ENCODE results near the gene PCP4. TPM values are rescaled to one million over a fixed set of nuclear protein-coding genes. Genes with fewer than 3 reads are reported as not detected.

Gene PCP4
- total and polyA plus RNA-seq, 9 of the 15 experiments (the other 6 are each of a cell fraction or from before 2014, with no cell fraction given): not detected

- Histone ChIP-seq H3K27ac (ENCODE audit: extremely low read depth, low read depth, low read length) (no peak overlapping the region), H2AFZ (ENCODE audit: low read depth, low read length) (no peak overlapping the region), H3K4me1 (replicated peaks in 1 of 2; ENCODE audit: control insufficient read depth in 2 of 2, insufficient read depth in 2 of 2, low read length in 2 of 2) (no peaks in the 10 kb centered on the region), H3K36me3 (ENCODE audit: control insufficient read depth, insufficient read depth, low read length) (no peaks in the 10 kb centered on the region), H3K9me1 (ENCODE audit: control insufficient read depth, insufficient read depth, low read length) (no peaks in the 10 kb centered on the region), H3K27me3 (ENCODE audit: control insufficient read depth in 2 of 2, insufficient read depth in 2 of 2, low read length in 2 of 2) (no peaks in the 10 kb centered on the region), H3K9ac (ENCODE audit: insufficient read depth in 1 of 2, low read depth in 2 of 2, low read length in 2 of 2) (no peak overlapping the region), H3K79me2 (ENCODE audit: control insufficient read depth, insufficient read depth, low read length) (no peaks in the 10 kb centered on the region), H3K4me2 (ENCODE audit: insufficient read depth, low read length) (no peak overlapping the region), H3K4me3 (no peak overlapping the region), H3K9me3 (replicated peaks; ENCODE audit: control insufficient read depth, insufficient read depth, low read depth, low read length) (no peaks in the 10 kb centered on the region), H4K20me1 (replicated peaks; ENCODE audit: control insufficient read depth, insufficient read depth, low read length) (no peaks in the 10 kb centered on the region)
- no peak for DNase-seq (ENCODE audit: extremely low read depth in 1 of 4, low spot score in 3 of 4)
- WGBS (ENCODE audit: insufficient coverage, low coverage, missing lambda C conversion rate): 0% methylated on average over 2 of the region's 2 CpGs
- FAIRE-seq: no peak
- TF ChIP-seq, protein P1, sequence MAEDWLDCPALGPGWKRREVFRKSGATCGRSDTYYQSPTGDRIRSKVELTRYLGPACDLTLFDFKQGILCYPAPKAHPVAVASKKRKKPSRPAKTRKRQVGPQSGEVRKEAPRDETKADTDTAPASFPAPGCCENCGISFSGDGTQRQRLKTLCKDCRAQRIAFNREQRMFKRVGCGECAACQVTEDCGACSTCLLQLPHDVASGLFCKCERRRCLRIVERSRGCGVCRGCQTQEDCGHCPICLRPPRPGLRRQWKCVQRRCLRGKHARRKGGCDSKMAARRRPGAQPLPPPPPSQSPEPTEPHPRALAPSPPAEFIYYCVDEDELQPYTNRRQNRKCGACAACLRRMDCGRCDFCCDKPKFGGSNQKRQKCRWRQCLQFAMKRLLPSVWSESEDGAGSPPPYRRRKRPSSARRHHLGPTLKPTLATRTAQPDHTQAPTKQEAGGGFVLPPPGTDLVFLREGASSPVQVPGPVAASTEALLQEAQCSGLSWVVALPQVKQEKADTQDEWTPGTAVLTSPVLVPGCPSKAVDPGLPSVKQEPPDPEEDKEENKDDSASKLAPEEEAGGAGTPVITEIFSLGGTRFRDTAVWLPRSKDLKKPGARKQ (CRISPR knock-in tag; IDR thresholded peaks at IDR 0.05): no peak
- TF ChIP-seq SMARCE1 (IDR thresholded peaks at IDR 0.05): no peak
- TF ChIP-seq ZNF324 (CRISPR knock-in tag; IDR thresholded peaks at IDR 0.05): no peak
- TF ChIP-seq CREBBP (IDR thresholded peaks at IDR 0.05; ENCODE audit: low read depth, low read length): no peak
- POLR2A ChIA-PET: no interaction called here
- CTCF ChIA-PET (ENCODE audit: low intra/inter-chr PET ratio): no interaction called here
- ATAC-seq: no peak
- BruUV-seq (replicated peaks): no TSS peak
- in situ Hi-C loops (cut with MboI) (no loop called here), intact Hi-C loops (cut with micrococcal nuclease) (no loop called here)
These were observed 100.8 kb downstream of the PCP4 start for GRCh38 chr21:39968010-39968409.

- DNase-seq (ENCODE audit: extremely low read depth in 1 of 4, low spot score in 3 of 4): no peak
- no TSS peak for BruUV-seq (replicated peaks)
- no peak for TF ChIP-seq ASH1L (IDR thresholded peaks at IDR 0.05; ENCODE audit: borderline replicate concordance, low read depth, partially characterized antibody)
- TF ChIP-seq ZBTB12 (CRISPR knock-in tag; IDR thresholded peaks at IDR 0.05): no peak
- no peak overlapping the region for H3K27ac ChIP-seq (ENCODE audit: extremely low read depth, low read depth, low read length)
- no peak overlapping the region for H3K4me3 ChIP-seq
- no peak overlapping the region for H3K9ac ChIP-seq (ENCODE audit: insufficient read depth in 1 of 2, low read depth in 2 of 2, low read length in 2 of 2)
- no peak for FAIRE-seq
- no peaks in the 10 kb centered on the region for H3K9me3 ChIP-seq (replicated peaks; ENCODE audit: control insufficient read depth, insufficient read depth, low read depth, low read length)
- in situ Hi-C loops (cut with MboI): no loop called here
- no peak for ATAC-seq
- H3K27me3 ChIP-seq (ENCODE audit: control insufficient read depth in 2 of 2, insufficient read depth in 2 of 2, low read length in 2 of 2): no peaks in the 10 kb centered on the region
- no peaks in the 10 kb centered on the region for H3K36me3 ChIP-seq (ENCODE audit: control insufficient read depth, insufficient read depth, low read length)
- POLR2A ChIA-PET: no interaction called here
- no peak overlapping the region for H3K4me2 ChIP-seq (ENCODE audit: insufficient read depth, low read length)
- no peaks in the 10 kb centered on the region for H3K9me1 ChIP-seq (ENCODE audit: control insufficient read depth, insufficient read depth, low read length)
- CTCF ChIA-PET (ENCODE audit: low intra/inter-chr PET ratio): no interaction called here
- no peaks in the 10 kb centered on the region for H3K4me1 ChIP-seq (replicated peaks in 1 of 2; ENCODE audit: control insufficient read depth in 2 of 2, insufficient read depth in 2 of 2, low read length in 2 of 2)
- no peak overlapping the region for H2AFZ ChIP-seq (ENCODE audit: low read depth, low read length)
- WGBS (ENCODE audit: insufficient coverage, low coverage, missing lambda C conversion rate): 3% methylated on average over 8 of the region's 8 CpGs
- no peaks in the 10 kb centered on the region for H3K79me2 ChIP-seq (ENCODE audit: control insufficient read depth, insufficient read depth, low read length)
- H4K20me1 ChIP-seq (replicated peaks; ENCODE audit: control insufficient read depth, insufficient read depth, low read length): no peaks in the 10 kb centered on the region
- intact Hi-C loops (cut with micrococcal nuclease): no loop called here
These were observed 102.6 kb downstream of the PCP4 start for GRCh38 chr21:39969691-39970364.

Data from K562 (cell line).